T-helper 2 cell treated with Interferon-gamma antibody and Interleukin-4, amounts not matched to agents 100 ng/mL and 5 ng/mL, for 36 hours (primary cell): ENCODE data around the gene HAUS3. TPM values are rescaled to one million over a fixed set of nuclear protein-coding genes. Genes with fewer than 3 reads are reported as not detected.

Experiments
- intact Hi-C: fragments of 100-400 bp; cut with micrococcal nuclease; formaldehyde crosslinking; loops from one replicate; pipeline ENCODE4 v1.15.1; 2023
- total RNA-seq: library from RNA; stranded (reverse); gene quantifications from 2 replicates; pipeline ENCODE4 v1.2.3, GENCODE V29; 2022

The HAUS3 gene
- total RNA-seq, 1 donor from 2014 or later: 28.0 TPM

DNA sequence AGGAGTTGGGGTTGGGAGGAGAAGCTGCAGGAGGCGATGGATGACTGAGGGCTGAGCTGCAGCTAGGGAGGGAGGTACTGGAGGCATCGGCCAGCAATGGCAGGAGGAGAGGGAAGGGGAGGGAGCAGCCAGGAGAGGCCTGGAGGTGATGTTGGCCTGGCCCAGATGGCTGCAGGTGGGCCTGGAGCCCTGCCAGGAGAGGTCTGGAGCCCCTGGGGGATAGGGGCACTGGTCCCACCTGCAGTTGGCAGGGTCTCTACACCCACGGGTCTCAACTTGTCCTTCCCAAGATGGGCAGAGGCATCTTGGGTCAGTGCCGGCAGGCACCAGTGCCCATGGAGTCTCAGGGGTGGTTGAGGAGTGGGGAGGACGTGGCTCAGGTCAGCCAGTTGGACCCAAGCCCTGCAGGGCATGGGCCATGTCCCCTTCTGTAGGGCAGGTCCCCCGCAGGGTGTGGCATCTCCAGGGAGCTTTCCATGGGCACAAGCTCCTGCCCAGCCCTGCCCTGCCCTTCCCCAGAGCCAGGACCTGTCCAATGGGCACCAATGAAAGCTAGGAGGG lies 22.6 kb upstream of the HAUS3 start:
- intact Hi-C loops: loop anchor here (5.0 kb wide), 1 partner anchor 273 kb away; the partner anchor contains the start of gene FAM193A

GRCh38 chr4:2263926-2264321 lies 22.0 kb upstream of the HAUS3 start:
- intact Hi-C loops: loop anchor here (2.0 to 5.0 kb wide), 2 partner anchors 273 to 551 kb away; partner anchors contain the start of genes FAM193A and SLBP

- intact Hi-C loops: loop anchor here (1.0 to 5.0 kb wide), 9 partner anchors 19 to 550 kb away; partner anchors contain the start of genes CFAP99, FAM193A, HAUS3 and POLN
These were observed 21.0 kb upstream of the HAUS3 start for GRCh38 chr4:2262944-2263250.

- intact Hi-C loops: loop anchor here (1.0 to 5.0 kb wide), 9 partner anchors 20 to 550 kb away; partner anchors contain the start of genes CFAP99, FAM193A, HAUS3 and POLN
These were observed 20.4 kb upstream of the HAUS3 start for GRCh38 chr4:2262145-2262943.

GRCh38 chr4:2261853-2262144 lies 19.9 kb upstream of the HAUS3 start, which contains the start of gene MXD4:
MXD4 (minus strand) TSS chr4:2262109; CDS start chr4:2261980, 129 bp downstream.
- intact Hi-C loops: loop anchor here (1.0 to 5.0 kb wide), 9 partner anchors 19 to 549 kb away; partner anchors contain the start of genes CFAP99, FAM193A, HAUS3 and POLN

DNA sequence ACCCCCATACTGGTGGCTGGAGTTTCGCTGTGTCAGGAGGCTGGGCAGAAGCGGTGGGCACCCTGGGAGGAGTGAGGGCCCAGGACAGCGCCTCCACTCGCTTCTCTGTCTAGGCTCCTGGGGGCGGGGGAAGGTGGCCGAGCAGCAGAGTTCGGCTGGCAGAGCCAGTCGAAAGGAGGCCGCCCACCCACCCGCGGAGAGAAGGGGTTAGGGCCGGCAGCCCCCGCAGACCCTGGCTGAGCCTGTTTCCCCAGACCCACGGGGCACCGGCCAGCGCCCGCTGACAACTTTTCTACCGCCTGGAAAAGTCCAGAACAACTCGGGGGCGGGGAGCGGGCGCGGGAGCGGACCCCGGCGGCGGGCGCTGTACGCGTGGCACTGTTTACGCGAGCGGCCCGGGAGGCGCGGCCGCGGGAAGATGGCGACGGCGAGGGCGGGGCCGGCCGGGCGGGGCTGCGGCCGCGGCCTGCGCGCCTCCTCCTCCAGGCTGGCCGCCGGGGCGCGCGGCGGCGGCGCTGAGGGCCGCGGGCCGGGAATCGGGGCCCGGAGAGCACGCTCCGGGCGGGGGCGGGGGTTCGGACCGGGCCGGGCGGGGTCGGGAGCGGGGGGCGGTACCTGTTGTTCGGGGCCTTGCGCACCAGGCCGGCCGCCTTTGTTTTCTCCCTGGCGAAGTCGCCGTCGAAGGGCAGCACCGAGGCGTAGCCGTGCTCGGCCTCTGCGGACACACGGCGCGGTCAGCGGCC lies 19.4 kb upstream of the HAUS3 start:
- intact Hi-C loops: loop anchor here (5.0 kb wide), 1 partner anchor 276 kb away; the partner anchor contains the start of gene FAM193A

DNA sequence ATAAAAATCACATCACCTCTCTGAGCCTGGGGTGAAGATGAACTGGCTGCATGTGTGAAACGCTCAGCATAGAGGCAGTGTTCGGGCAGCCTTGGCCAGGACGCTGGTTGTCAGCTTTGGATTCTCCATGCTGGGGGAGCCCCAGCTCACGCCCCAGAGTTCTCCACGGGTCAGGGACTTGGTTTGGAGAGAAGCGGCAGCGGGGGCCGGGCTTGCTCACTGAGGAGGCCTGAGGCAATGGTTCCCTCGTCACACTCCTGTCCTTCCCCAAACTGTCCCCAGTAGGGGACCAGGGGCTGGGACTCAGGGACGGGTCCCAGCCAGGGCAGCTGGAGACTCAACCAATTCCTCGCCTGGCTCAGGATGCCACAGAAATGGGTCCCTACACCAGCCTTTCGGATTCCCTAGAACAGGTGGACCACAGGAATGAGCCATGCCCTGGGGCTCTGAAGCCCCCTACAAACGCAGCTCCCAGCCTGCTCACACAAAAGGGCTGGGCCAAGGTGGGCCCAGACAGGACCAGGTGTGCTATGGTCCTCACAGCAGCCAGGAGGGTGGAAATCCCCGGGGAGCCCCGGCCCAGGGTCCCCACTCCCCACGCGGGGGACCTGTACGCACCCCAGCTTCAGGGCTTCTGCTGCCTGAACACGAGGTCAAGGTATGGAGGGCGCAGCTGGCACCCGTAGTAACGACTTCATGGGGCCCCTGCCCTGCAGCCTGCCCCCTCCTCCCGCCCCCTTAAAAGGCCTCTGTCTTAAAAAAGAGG lies 18.6 kb upstream of the HAUS3 start:
- intact Hi-C loops: loop anchor here (5.0 kb wide), 1 partner anchor 277 kb away; the partner anchor contains the start of gene FAM193A

GRCh38 chr4:2259541-2260343 lies 17.8 kb upstream of the HAUS3 start:
- intact Hi-C loops: loop anchor here (5.0 kb wide), 1 partner anchor 278 kb away; the partner anchor contains the start of gene FAM193A

DNA sequence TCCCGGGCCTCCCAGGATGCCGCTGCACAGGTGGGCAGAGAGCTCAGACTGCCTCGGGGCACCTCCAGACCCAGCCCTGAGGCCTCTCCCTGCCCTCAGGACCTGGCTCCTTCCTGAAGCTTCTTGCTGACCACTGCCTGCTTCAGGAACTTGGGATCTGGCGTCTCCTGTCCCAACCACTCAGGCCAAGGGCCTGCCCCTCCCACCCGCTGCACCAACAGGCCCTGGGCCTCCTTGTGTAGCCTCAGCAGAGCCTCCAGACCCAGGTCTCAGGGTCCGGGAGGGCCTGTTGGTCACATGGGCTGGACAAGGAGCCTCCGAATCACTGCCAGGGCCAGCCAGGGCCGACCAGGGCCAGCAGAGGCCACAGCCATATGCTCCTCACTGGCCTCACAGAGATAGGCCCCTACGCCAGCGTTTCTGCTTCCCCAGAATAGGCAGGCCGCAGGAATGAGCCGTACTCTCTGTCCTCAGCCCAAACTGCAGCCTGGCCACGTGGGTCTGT lies 17.2 kb upstream of the HAUS3 start:
- intact Hi-C loops: no loop called here

DNA sequence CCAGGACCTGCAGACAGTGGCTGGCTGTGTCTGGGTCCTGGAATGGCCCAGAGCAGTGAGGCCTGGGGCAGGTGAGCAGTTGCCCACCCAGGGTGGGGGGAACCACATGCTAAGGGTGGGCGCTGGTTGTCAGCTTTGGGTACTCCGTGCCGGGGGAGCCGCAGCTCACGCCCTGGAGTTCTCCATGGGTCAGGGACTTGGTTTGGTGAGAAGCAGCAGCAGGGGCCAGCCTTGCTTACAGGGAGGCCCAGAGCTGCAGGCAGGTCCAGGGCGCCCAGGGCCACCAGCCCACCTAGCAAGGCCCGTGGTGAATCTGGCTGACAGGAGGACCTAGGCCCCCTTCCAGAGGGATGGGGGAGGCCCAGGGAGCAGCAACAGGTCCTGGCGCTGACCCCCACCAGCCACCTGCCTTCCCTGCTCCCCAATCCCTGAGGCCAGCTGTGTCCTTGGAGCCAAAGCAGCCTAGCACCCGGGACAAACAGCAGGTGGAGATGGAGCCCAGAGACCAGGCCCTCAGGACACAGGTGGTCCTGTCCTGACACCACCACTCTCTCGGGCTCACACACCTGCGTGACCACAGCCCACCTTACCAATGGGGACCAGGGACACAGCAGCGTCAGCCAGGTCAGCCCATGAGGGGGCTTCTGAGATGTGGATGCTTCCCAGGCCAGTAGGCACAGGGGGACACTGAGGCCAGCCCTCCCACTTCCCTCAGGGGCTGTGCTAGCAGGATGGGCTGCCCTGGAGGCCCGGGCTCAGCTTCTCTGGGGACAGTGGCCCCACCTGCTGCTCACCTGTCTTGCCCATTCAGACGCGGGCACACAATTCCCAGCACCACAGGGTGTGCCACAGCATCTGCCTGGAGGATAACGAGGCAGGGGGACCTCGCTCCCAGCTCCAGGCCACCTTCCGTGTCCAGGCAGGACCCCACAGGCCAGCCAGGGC lies 16.4 kb upstream of the HAUS3 start:
- intact Hi-C loops: no loop called here

DNA sequence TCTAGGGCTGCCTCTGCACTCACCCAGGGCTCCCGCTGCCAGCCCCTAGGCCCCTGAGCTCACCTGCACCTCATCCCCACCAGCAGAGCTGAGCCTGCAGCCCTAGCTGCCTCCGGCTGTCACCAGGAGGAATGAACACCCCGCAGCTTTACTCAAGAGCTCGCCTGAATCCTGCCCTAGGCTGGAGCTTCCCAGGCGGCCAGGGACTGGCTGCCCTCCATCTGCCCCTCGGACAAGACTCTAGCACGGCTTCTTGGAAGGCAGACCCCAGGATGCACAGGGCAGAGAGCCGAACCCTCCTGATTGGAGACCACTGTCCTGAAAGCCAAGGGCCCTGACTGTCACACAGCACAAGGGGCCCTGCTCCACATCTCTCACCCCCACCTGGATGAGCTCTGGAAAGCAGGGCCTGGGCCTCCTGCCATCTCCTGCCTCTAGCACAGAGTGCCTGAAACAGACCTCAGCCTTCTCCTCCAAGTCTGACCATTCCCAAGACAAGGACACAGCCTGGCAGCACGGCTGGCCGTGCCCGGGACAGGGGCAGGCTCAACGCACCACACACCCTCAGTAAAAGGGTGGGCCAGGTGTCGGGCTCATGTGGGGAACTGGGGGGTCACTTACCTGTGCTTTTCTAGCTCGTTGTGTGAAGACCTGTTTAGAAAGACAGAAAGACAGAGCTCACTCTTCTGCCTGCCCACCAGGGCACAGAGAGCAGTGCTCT lies 15.6 kb upstream of the HAUS3 start:
- intact Hi-C loops: no loop called here

DNA sequence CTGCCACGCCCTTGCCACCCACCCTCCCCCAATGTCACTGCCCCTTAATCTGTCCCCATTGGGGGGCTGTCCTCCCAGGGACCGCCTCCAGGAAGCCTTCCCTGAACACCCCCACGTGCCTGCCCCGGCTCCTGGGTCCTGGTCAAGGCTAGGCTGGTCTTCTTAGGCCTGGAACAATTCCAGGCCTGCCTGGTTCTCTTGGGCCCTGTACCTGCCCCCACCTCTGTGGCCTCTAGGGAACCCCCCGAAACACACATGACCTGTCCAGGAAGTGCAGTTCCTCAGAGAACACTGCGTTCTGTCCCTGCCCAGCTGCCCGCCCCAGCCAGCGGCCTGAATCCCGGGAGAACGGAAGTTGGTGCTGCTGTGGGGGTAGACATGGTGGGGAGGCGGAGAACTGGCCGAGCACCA lies 14.9 kb upstream of the HAUS3 start:
- intact Hi-C loops: no loop called here

- intact Hi-C loops: no loop called here
These were observed 14.3 kb upstream of the HAUS3 start for GRCh38 chr4:2256156-2256731.

DNA sequence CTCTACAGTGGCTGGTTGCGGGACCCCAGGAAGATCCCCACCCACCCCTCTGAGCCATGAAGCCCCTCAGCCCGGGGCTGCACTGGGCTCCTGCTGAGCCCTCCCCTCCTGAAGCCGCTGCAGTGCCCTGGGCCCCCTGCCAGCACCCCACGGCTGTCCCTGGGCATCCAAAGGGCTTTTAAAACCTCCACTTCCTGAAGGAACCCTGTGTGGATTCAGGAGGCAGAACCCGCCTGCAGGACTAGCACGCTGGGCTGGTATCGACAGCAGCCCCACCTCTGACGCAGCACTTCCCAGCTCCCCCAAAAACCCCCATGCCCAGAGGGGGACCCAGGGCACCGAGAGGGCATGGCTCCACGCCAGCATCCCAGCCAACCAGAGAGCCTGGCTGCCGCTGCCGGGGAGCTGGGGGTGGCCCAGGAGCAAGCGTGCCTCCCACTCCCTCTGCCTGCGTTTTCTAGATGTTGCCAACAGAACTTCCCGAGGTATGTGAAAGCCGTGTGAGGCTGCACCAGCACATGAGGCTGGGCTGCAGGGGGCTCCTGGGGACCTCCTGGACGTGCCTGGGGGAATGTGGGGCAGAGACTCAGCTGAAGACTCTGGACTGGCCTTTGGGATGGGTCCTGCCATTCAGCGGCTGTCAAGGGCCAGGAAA lies 13.7 kb upstream of the HAUS3 start:
- intact Hi-C loops: no loop called here

DNA sequence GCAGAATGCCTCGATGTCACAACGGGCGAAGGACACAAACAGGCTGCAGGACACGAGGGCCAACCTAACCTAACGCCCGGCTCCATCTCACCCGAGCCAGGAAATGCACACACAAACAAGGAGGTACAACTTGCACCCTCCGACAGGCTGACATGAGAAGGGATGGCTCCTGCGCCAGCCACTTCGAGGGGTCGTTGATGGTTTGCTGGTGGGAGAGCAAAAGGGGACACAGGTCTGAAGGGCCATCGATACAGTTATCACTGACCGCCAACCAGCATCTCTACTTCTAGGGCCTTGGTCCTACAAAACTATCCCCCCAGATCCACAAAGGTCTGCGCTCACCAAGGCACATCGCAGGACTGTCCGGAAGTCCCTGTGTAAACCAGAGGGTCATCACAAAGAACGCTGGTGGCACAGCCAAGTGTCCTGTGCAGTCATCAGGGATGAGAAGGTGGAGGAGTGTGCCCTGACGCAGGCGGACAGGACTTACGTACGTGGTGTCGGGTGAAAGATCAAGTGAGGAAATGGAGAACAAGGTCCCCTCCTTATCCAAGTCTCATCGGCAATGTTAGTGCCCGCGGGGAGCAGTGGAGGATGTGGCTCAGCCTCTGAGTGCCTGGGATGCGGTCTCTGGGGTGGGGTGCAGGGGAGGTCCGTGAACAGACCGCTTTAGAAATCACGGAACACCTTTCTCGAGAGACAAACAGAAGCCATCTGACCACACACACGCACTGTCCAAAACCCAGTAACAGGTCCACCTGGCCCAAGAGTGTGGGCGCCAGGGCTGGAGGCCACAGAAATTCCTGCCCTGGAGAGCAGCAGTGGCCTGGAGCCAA lies 13.0 kb upstream of the HAUS3 start:
- intact Hi-C loops: no loop called here
